CD4-positive, alpha-beta T cell treated with Interleukin-10 for 1 hour (primary cell): Measurements from ENCODE around the gene RAD51D.

ENCODE experiments used
- DNase-seq: peaks from one replicate; pipeline ENCODE4 v3.0.0-alpha.2; 2020

Gene RAD51D

GRCh38 chr17:35088881-35089585 is 30.6 kb downstream of the RAD51D start:
- DNase-seq = peak; percentile 93

GRCh38 chr17:35088356-35088880 is 31.2 kb downstream of the RAD51D start:
- no peak for DNase-seq

- peak; percentile 54 for DNase-seq
These were observed 31.8 kb downstream of the RAD51D start for GRCh38 chr17:35087731-35088355.

GRCh38 chr17:35086931-35087573 is 32.6 kb downstream of the RAD51D start:
- DNase-seq = no peak

- no peak for DNase-seq
These were observed 33.5 kb downstream of the RAD51D start for GRCh38 chr17:35086164-35086563.

- no peak for DNase-seq
These were observed 34.7 kb downstream of the RAD51D start for GRCh38 chr17:35084987-35085386.

- DNase-seq = no peak
These were observed 36.6 kb downstream of the RAD51D start for GRCh38 chr17:35083071-35083470.

- DNase-seq = peak; percentile 32
These were observed 37.5 kb downstream of the RAD51D start for GRCh38 chr17:35082073-35082657.

- DNase-seq = no peak
These were observed 38.0 kb downstream of the RAD51D start for GRCh38 chr17:35081638-35082037.

- DNase-seq = peak; percentile 28
These were observed 39.1 kb downstream of the RAD51D start for GRCh38 chr17:35080536-35080935.

GRCh38 chr17:35079547-35080423 is 39.9 kb downstream of the RAD51D start:
- DNase-seq = no peak

GRCh38 chr17:35076874-35077273 is 42.8 kb downstream of the RAD51D start:
- DNase-seq = no peak

GRCh38 chr17:35074711-35075707 is 44.7 kb downstream of the RAD51D start:
- no peak for DNase-seq

GRCh38 chr17:35073991-35074627 is 45.6 kb downstream of the RAD51D start:
- peak; percentile 46 for DNase-seq

- DNase-seq = peak; percentile 51
These were observed 46.4 kb downstream of the RAD51D start for GRCh38 chr17:35073183-35073790.

GRCh38 chr17:35069311-35069710 is 50.3 kb downstream of the RAD51D start:
- no peak for DNase-seq

GRCh38 chr17:35068249-35068648 is 51.4 kb downstream of the RAD51D start:
- no peak for DNase-seq

GRCh38 chr17:35065880-35066279 is 53.8 kb downstream of the RAD51D start:
- no peak for DNase-seq

GRCh38 chr17:35064516-35065215 is 55.0 kb downstream of the RAD51D start:
- no peak for DNase-seq
